HEK293 (cell line): ENCODE data around the gene ATP6V0A4.

ENCODE experiments used
- SP2 ChIP-seq: fragments of 450-650 bp; formaldehyde crosslinking; IDR thresholded peaks from 2 replicates; pipeline ENCODE4 v1.5.1; 2016; ENCODE audit warnings: missing biosample characterization, missing genetic modification characterization
- ZBTB20 ChIP-seq: fragments of 450-650 bp; formaldehyde crosslinking; IDR thresholded peaks from 2 replicates; pipeline ENCODE4 v1.5.1; 2016; ENCODE audit warnings: missing biosample characterization, missing genetic modification characterization
- ZBTB48 ChIP-seq: fragments of 450-650 bp; formaldehyde crosslinking; IDR thresholded peaks from 2 replicates; pipeline ENCODE4 v1.5.1; 2016; ENCODE audit warnings: missing biosample characterization, missing genetic modification characterization
- ZBTB8A ChIP-seq: fragments of 450-650 bp; formaldehyde crosslinking; IDR thresholded peaks from 2 replicates; pipeline ENCODE4 v1.5.1; 2016; ENCODE audit warnings: missing biosample characterization, missing genetic modification characterization
- ZNF112 ChIP-seq: fragments of 450-650 bp; formaldehyde crosslinking; IDR thresholded peaks from 2 replicates; pipeline ENCODE4 v1.5.0; 2017; ENCODE audit warnings: missing biosample characterization, missing genetic modification characterization
- ZNF24 ChIP-seq: fragments of 450-650 bp; formaldehyde crosslinking; IDR thresholded peaks from 2 replicates; pipeline ENCODE4 v1.5.1; 2016; ENCODE audit warnings: missing biosample characterization, missing genetic modification characterization
- ZNF391 ChIP-seq: fragments of 450-650 bp; formaldehyde crosslinking; IDR thresholded peaks from 2 replicates; pipeline ENCODE4 v1.5.1; 2016; ENCODE audit warnings: low read depth, missing biosample characterization, missing genetic modification characterization, borderline replicate concordance
- ZNF473 ChIP-seq: fragments of 450-650 bp; formaldehyde crosslinking; IDR thresholded peaks from 2 replicates; pipeline ENCODE4 v1.5.1; 2017; ENCODE audit warnings: missing biosample characterization, missing genetic modification characterization
- ZNF830 ChIP-seq: fragments of 450-650 bp; IDR thresholded peaks from 2 replicates; pipeline ENCODE4 v1.5.0; 2018; ENCODE audit warnings: missing biosample characterization, missing genetic modification characterization, low read depth, mild to moderate bottlenecking, moderate library complexity
- TF ChIP-seq, protein P1 (sequence below): fragments of 450-650 bp; formaldehyde crosslinking; IDR thresholded peaks from 2 replicates; pipeline ENCODE4 v1.5.1; 2016; ENCODE audit warnings: missing biosample characterization, missing genetic modification characterization
- TF ChIP-seq, protein P2 (sequence below): fragments of 450-650 bp; formaldehyde crosslinking; IDR thresholded peaks from 2 replicates; pipeline ENCODE4 v1.5.1; 2016; ENCODE audit warnings: missing biosample characterization, missing genetic modification characterization

DNA sequence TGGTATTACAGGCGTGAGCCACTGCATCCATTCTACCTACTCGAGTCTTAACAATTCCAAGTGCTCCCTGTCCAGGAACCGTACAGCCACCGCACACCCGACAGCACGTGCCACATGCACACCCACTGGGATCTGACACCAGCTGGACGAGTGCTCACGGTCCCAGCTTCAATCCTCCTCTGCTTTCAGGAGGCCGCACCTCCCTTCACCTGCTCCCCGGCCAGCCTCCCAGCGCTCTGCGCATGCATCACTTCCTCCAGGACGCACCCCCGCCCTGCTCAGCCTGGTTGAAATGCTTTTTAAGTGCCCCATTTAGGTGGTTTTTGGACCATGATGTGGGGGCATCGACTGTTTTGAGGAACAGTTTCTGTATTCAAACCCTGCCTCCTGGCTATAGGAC lies 47.5 kb downstream of the ATP6V0A4 start:
- TF ChIP-seq ZBTB20 (tag by site-specific recombination) (no peak), ZBTB8A (tag by site-specific recombination) (no peak), ZNF830 (tag by site-specific recombination) (no peak), ZBTB48 (tag by site-specific recombination) (no peak), ZNF112 (tag by site-specific recombination) (no peak), ZNF24 (tag by site-specific recombination) (no peak), ZNF473 (tag by site-specific recombination) (no peak), SP2 (tag by site-specific recombination) (no peak), ZNF391 (tag by site-specific recombination) (no peak)
- TF ChIP-seq, protein P1, sequence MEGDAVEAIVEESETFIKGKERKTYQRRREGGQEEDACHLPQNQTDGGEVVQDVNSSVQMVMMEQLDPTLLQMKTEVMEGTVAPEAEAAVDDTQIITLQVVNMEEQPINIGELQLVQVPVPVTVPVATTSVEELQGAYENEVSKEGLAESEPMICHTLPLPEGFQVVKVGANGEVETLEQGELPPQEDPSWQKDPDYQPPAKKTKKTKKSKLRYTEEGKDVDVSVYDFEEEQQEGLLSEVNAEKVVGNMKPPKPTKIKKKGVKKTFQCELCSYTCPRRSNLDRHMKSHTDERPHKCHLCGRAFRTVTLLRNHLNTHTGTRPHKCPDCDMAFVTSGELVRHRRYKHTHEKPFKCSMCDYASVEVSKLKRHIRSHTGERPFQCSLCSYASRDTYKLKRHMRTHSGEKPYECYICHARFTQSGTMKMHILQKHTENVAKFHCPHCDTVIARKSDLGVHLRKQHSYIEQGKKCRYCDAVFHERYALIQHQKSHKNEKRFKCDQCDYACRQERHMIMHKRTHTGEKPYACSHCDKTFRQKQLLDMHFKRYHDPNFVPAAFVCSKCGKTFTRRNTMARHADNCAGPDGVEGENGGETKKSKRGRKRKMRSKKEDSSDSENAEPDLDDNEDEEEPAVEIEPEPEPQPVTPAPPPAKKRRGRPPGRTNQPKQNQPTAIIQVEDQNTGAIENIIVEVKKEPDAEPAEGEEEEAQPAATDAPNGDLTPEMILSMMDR (tag by site-specific recombination) = no peak
- TF ChIP-seq, protein P2, sequence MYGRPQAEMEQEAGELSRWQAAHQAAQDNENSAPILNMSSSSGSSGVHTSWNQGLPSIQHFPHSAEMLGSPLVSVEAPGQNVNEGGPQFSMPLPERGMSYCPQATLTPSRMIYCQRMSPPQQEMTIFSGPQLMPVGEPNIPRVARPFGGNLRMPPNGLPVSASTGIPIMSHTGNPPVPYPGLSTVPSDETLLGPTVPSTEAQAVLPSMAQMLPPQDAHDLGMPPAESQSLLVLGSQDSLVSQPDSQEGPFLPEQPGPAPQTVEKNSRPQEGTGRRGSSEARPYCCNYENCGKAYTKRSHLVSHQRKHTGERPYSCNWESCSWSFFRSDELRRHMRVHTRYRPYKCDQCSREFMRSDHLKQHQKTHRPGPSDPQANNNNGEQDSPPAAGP (tag by site-specific recombination) = no peak
